Fibroblast of skin of left biceps (primary cell): ENCODE measurements around the gene SAXO2.
"Not testable (repeated sequence)": the region's sequence is repeated elsewhere in the genome, so short reads cannot be mapped to it uniquely, and the experiment has no call there.

Experiments used
- DNase-seq, 2 experiments: peaks; one replicate each; pipeline ENCODE4 v3.0.0-alpha.2; 2013; ENCODE audit warnings: low read depth in 2 of 2

SAXO2 gene, protein sequence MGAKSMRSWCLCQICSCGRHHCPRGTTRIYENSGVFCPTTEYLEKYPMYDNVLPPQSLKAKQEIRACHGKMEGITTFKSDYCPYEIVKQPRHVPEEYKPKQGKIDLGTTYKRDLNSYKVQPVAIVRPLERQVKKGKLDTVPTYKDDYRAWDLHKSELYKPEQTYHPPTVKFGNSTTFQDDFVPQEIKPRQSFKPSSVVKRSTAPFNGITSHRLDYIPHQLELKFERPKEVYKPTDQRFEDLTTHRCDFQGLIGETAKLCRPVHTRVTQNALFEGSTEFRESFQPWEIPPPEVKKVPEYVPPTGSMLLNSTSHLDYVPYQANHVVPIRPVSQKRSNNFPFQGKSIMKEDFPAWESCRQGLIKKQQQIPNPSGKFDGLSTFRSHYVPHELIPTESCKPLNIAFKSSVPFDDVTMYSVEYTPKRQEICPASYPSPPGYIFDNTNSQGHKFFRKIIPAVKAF

DNA sequence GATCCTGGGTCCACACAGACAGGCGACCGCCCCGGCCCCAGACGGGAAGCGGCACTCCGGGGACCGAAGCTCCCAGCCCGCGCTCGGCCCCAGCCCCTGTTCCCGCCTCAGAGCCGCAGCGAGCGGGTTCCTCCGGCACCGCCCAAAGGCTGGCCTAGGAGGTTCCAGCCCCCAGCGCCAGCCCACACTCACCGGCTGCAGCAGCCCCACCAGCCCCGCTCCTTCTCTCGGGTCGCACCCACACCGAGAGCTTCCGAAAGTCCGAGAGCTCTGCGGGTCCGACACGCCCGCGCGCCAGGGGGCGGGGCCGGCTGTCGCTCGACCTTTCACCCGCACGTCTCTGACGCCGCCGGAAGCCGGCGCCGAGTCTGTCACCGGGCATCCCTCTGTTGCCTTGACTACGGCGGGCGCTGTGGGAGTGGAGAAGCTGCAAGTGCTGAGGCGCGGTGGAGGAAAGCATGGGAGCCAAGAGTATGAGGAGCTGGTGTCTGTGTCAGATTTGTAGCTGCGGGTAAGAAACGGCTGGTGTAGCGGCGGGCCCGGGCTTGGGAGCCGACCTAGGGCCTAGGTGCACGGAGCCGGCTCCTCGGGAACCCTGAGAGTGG is at the start of gene SAXO2, which contains the start of gene EFL1:
SAXO2 (plus strand) TSS at position 397 of the 605 bp plus-strand sequence; CDS start at position 459, 62 bp downstream.
EFL1 (minus strand) TSS at position 313 of the 605 bp plus-strand sequence. CDS start 956 bp downstream, outside the sequence.
- peak; percentile 51 to 57 for DNase-seq

DNA sequence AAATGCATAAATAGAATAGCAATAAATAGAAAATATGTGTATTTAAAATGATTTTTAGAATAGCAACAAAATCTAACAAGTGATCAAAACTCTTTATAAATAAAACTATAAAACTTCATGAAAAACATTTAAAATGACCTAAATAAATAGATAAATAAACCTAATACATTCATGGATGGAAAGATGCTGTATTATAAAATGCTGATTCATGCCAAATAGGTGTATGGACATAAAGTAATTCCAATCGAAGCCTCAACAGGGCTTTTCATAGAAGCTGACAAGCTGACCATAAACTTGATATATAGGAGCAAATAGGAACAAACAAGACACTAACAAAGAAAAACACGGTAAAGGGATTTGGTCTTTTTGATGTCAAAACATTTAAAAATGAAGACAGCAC is 46.5 kb upstream of the SAXO2 start:
- not testable (repeated sequence) for DNase-seq

DNA sequence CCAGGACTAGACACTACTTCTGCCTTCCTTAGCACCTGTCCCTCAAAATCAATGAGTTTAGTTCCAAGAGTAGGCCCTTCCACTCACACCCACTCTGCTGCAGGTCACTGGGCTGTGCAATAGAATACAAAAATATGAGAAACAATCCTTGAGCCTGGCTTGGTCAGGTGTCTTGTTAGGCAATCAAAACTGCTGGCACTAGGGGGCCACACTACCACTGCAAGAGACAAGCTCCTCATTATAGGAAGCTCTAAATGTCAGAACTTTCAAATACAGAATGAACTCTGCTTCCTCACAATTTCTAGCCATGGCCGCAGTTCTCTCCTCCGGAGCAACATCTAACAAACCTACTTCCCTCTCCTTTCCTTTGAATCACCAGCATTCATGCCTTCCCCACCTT is 41.1 kb upstream of the SAXO2 start:
- not testable (repeated sequence) for DNase-seq

DNA sequence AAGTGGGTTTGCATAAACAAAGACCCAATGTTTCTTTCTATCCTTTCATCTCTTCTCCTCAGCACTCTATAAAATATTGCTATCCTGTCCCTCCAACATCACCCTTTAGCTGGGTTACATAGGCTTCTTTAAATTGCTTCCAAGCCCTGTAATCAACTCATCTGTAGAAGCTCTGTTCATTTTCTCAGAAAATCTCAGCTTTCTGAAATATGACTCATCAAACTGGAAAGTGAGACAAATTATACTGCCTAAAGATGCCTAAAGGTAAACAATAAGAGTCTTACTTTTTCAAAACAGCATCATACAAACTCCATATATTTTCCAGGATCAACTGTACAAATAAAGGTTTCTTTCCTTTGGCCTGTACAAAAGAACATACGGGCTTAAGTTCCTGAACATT is 33.9 kb upstream of the SAXO2 start:
- DNase-seq = no peak

DNA sequence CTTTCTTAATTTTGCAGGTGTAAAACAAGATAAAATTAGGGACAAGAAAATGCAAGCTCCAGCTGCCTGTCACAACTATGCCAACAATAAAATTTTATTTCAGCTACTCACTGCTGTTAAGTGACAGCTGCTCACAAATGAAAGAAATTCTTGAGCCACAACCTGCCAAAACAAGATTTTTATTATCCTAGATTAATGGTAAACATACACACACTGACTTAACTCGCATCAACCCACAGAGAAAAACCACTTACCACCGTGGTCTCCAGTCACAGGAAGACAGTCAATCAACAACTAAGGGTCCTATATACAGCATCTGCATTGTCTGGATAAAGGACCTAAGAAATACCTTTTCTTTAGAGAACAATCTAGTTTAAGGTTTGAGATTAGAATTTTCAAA is 31.4 kb upstream of the SAXO2 start:
- no peak for DNase-seq

DNA sequence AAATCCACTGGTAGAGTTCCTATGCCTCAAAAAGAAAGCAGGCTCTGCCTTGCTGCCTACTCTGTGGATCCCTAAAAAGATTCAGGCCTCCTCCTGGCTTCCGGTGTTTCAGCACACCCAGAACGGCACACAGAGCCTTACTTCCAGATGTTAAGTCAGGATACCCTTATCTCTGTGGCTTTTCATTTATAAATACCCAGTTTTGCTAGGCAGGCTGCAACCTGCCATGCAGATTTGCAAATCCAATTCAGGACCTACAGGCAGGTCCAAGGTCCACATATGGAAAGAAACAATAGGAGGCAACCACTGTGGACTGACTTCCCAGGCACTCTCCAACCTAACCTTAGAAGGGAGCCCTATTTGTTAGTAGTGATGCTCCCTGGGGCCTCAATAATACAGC is 30.8 kb upstream of the SAXO2 start:
- DNase-seq = no peak

DNA sequence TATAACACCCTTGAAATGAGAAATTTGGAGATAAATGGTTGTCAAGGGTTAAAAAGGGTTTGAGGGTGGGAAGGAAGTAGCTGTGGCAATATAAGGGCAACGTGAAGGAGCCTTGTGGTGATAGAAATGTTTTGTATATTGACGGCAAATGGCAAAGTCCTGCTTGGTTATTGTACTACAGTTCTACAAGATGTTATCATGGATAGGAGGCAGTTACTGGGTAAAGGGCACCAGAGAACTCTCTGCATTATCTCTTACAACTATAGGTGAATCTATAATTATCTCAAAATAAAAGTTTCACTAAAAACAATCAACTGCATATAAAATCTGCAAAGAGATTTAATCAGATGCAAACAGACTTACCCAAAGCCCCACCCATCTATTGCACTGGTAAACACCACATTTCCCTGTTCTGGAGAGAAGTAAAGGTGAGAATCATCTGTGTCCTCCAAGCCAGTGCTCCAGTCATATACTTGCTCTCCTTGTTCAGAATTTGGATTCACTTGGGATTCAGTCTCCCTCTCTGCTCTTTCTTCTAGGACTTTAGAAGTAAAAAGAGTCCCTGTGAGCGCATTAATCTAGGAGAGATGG is 24.6 kb upstream of the SAXO2 start:
- DNase-seq = not testable (repeated sequence)

DNA sequence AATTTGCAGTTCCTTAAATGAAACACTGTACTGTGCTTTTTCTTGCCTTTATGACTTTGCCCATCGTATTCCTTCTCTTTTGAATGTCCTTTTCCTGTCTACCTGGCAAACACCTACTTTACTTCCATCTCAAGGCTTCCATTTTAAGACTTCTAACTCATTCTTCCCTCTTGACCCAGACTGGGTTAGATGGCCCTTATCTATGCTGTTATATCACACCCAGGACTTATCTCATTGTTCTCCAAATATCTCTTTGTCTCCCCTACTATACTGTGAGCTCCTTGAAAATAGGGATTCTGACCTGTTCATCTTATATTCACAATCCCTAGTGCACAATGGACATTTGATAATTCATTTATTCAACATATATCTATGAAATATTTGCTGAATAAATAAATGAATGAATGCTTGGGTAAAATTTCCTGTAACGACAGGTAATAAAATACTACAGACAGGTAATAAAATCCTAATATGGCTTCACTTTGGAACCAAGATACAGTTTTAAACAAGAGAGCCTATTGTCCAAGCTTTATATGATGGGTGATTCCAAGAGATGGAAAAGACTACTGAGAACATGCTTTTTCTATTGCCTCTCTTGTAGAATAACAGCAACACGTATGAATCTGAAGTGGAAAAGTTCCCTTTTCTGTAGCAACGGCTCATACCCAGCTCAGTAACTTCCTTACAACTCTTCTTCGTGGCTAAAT is 22.8 kb upstream of the SAXO2 start:
- DNase-seq = no peak

DNA sequence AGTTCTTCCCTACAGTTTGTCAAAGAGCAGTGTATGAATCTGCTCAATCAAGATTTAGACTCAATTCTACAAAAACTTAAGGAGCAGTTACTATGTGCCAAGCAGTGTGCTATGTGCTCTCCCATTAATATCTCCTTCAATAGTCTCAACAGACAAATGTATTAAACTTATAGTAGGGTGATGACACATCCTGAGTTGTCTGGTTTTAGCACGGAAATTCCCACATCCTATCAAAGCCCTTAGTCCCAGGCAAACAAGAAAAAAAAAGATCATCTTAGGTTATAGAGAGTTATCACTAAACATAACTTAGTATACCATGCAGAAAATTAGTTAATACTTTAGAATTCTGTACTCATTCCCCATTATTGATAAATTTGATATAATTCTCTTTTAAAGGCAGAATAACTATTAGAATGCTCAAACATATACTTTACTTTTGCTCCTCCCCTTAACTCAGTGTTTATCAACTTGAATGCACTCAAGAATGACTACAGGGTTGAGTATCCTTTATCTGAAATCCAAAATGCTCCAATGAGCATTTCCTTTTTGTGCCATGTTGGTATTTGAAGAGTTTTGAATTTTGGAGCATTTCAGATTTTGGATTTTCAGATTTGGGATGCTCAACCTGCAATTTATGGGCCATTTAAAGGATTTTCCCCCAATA is 20.6 kb upstream of the SAXO2 start:
- DNase-seq = not testable (repeated sequence)

DNA sequence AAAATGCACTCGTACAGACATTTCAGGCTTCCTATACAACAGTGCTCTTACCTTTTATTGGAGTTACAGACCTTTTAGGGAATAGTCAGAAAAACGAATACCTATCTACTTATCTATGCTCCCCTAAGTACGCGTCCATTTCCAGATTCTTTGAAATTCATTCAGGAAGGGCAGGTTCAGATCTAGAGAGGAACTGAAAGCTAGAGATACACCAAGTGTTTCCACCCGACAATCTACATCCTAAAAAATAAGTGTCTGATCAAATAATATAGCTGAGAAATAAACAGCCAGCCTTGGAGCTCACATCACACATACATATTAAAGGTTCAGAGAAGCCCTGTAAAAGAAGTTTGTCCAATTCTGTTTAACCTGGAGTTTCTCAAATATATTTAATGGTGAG is 19.0 kb upstream of the SAXO2 start:
- not testable (repeated sequence) for DNase-seq

DNA sequence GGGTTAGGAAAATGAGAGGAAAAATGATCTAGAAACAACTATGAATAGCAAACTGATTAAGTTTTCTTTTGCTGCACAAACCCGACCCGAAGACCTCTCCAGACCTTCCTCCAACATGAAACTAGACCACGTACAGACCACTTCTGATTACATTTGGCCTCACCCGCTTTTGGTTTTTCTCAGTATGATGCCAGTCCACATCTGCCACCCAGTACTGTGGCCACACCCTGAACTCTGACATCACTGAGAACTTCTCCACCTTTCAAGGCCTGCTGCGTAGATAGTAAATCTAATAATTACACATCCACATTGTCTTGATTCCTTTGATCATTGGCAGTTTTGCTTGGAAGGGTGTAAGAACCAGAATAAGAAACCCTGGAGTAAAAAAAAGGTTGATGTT is 16.7 kb upstream of the SAXO2 start:
- not testable (repeated sequence) for DNase-seq

DNA sequence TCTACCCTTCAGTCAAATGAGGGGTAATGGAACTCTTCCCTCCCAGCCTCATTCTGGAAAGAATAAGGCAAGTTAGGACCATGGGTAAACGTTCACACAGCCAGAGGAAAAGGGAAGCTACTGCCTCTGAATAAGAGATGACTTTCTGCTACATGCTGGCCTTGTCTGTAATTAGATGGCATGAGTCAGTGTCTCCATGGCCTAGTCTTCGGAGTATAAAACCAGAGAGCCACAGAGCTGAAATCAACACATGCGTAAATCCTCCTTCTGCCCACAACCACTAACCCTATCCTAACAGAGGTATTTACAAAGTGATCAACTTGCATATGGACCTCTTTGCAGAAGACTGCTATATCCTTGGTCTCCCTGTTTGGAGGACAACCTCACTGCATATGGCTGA is 14.4 kb upstream of the SAXO2 start:
- not testable (repeated sequence) for DNase-seq

DNA sequence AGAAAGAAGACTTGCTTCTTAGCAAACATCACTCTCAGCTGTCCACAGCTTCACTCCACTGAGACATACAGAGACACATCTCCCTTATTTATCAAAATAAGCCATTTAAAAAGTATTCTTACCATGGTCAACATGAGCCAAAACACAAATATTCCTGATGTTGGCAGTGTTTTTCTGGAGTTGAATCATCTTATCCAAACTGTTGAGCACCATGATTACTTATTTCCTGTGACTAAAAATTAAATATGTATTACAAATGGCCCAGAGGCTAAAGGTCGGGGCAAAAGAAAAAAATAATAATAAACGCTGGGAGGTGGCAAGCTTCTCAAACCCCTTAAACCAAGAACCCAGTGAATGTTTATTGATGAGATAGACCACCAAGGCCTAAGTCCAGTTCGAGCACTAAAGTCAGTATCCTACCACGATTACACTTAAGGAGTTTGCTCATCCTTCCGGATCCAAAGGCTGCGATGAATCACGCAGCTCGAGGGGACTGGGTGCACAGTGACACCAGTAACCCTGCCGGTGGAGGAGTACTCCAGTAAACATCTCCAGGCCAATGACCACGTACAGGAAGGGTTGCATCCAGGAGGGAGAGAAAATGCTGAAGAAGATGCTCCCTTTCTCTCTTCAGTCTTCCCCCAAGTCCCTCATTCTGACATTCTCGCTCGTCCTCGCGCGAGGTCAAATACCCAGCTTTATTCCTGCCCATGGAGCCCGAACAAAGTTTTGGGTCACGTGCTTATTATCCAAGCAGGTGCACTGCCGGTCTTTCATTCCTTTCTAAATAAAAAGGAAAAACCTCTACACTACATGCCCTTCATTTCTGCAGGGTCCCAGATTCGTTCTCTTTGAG is 824 bp upstream of the SAXO2 start:
- DNase-seq = not testable (repeated sequence)

DNA sequence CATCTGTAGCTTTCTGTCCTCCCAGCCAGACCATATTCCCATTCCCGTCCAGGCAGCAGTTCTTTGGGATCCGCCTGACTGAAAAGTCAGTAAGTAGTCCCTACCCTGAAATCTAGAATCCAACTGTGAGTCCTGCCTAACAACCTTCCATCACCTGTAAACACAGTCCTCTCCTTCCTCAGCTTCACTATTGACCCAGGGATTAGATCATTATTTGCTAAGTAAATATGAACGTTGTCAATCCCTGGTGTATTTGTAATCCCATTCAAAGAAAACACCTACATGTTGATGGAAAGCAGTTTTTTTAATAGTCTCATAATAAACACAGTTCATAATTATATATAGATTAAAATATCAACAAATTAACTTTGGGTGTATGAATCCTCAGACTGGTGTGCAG is 732 bp downstream of the SAXO2 start:
- no peak for DNase-seq

DNA sequence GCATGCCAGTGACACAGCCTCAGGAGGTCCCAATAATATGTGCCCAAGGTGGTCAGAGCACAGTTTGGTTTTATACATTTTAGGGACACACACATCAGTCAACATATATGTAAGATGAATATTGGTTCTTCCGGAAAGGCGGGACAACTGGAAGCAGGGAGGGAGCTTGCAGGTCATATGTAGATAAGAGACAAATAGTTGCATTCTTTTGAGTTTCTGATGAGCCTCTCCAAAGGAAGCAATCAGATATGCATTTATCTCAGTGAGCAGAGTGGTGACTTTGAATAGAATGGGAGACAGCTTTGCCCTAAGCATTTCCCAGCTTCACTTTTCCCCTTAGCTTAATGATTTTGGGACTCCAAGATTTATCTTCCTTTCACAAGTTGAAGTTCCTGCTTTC is 4.5 kb downstream of the SAXO2 start:
- DNase-seq = not testable (repeated sequence)

DNA sequence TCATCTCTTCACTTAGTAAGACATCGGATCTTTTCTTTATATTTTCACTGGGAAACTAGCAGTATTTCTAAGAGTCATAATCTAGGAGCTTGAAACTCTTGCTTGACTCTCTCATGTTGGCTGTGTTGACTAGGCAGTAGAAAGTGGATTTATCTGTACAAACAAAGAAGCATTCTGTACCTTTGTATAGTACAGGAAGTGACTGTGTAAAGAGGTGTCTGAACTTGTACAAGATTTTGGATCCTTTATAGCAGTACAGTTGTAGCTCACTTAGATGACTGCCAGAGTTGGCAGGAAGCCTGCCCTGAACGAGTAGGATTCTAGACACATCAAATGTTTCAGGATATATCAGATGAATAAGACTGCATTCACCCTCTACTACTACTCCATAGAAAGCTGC is 5.8 kb downstream of the SAXO2 start:
- not testable (repeated sequence) for DNase-seq

DNA sequence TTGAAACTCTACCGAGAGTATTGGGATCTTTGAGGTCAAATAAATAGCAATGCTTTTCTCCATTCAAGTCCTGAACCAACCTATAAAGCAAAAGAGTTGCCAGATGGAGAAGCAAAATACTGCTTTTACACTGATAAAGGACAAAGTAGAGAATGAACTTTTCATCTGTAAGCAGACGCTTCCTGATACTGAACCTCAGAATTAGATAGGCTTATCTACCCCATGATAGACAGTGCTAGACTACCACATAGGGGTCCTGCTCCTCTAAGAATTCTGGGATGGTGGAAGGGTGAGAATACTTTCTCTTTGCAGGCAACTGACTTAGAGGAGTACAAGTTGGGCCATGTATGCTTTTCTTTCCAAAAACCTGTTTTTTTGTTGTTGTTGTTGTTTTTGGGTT is 9.5 kb downstream of the SAXO2 start:
- DNase-seq = no peak

DNA sequence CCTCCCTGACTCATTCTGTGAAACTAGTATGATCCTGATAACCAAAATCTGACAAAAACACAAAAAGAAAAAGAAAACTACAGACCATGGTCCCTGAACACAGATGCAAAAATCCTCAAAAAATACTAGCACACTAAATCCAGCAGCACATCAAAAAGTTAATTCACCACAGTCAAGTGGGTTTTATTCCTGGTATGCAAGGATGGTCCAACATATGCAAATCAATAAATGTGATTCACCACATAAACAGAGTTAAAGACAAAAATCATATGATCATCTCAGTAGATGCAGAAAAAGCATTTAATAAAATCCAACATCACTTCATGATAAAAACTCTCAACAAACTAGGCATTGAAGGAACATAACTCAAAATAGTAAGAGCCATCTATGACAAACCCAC is 12.8 kb downstream of the SAXO2 start:
- no peak for DNase-seq

DNA sequence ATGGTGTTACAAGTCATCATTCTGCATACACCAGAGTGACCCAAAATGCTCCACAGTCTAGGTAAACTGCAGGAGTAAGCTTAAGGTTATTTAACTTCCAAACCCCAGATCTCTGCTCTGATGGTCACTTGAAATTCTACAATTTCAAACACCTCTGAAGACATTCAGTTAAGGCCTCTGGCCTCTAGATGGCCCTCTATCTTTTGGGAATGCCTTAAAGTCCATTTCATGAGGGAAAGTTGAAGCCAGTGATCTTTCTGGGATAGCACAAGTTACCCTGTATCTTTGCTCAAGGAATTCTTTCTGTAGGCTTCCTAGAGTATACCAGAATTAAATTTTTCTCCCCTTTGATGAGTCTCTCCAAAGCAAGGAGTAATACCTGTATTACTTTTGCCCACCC is 18.7 kb downstream of the SAXO2 start:
- DNase-seq = not testable (repeated sequence)

DNA sequence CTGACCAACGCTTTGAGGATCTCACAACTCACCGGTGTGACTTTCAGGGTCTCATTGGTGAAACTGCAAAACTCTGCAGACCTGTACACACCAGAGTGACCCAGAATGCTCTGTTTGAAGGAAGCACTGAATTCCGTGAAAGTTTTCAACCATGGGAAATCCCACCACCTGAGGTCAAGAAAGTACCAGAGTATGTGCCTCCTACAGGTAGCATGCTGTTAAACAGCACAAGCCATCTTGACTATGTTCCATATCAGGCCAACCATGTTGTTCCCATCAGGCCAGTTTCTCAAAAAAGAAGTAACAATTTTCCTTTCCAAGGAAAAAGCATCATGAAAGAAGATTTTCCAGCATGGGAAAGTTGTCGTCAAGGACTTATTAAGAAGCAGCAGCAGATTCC is 19.8 kb downstream of the SAXO2 start:
- not testable (repeated sequence) for DNase-seq

DNA sequence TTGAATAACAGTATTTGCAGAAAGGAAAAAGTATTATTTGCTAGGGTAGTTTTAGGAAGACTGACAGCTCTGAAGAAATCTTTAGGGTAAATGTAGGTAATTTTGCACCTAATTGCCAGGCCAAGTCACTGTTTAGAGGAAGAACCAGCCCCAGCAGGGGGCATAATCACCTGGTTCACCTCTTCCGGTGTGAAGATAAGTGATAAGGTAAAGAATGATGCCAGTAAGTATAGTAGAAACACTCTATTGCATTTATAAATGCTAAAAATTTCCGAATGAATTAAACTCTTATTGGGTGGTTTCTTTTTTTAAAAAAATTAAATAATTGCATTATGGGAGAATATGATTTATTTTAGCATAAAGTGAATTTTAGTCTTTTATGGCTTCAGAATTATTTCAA is 21.8 kb downstream of the SAXO2 start:
- DNase-seq = not testable (repeated sequence)
